ENCODE results near the gene GPS1. TPM values are rescaled to one million over a fixed set of nuclear protein-coding genes. Genes with fewer than 3 reads are reported as not detected.

GPS1 gene
- total and polyA plus RNA-seq, 2 experiments from 2014 or later = 136 to 242 TPM

- Histone ChIP-seq H3K27ac (ENCODE audit: low read depth) (peak within 1 kb of the TSS; percentile 78; the same call in 1 of the 2 replicates), H3K9me2 (ENCODE audit: insufficient read depth) (no peaks in the 10 kb centered on the region), H4K20me1 (replicated peaks; ENCODE audit: insufficient read depth) (no peaks in the 10 kb centered on the region; the same call in 1 of the 2 replicates), H3K36me3 (ENCODE audit: insufficient read depth) (no peaks in the 10 kb centered on the region), H3K4me1 (ENCODE audit: insufficient read depth) (peaks cover 9% of the 10 kb centered on the region; the same call in 1 of the 2 replicates), H3K27me3 (ENCODE audit: insufficient read depth) (no peaks in the 10 kb centered on the region), H3F3A (replicated peaks; ENCODE audit: low read depth) (peaks cover 11% of the 10 kb centered on the region), H3K79me2 (replicated peaks; ENCODE audit: insufficient read depth) (peaks cover 7% of the 10 kb centered on the region; the same call in 1 of the 2 replicates), H3K4me3 (peak within 1 kb of the TSS; percentile 81), H2AFZ (peak within 1 kb of the TSS; percentile 34; the same call in 1 of the 2 replicates), H3K4me2 (peak within 1 kb of the TSS; percentile 95)
- peaks cover 29% of the 10 kb centered on the region for H3K4me1 Mint-ChIP-seq
- no peaks in the 10 kb centered on the region; the same call in 2 of the 3 replicates for H3K9me3 Mint-ChIP-seq
- peaks cover 3% of the 10 kb centered on the region; the same call in 2 of the 3 replicates for H3K36me3 Mint-ChIP-seq (ENCODE audit: low read depth)
- peaks cover 14% of the 10 kb centered on the region for H3K27me3 Mint-ChIP-seq (ENCODE audit: insufficient read depth, low read depth, poor library complexity)
- ATAC-seq (peak; percentile 86), DNase-seq (ENCODE audit: low spot score) (peak; percentile 99)
- H3K27ac Mint-ChIP-seq = peak within 1 kb of the TSS; percentile 93
- TF ChIP-seq, protein P1, sequence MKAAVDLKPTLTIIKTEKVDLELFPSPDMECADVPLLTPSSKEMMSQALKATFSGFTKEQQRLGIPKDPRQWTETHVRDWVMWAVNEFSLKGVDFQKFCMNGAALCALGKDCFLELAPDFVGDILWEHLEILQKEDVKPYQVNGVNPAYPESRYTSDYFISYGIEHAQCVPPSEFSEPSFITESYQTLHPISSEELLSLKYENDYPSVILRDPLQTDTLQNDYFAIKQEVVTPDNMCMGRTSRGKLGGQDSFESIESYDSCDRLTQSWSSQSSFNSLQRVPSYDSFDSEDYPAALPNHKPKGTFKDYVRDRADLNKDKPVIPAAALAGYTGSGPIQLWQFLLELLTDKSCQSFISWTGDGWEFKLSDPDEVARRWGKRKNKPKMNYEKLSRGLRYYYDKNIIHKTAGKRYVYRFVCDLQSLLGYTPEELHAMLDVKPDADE (IDR thresholded peaks at IDR 0.05) = no peak
- peak; percentile 98 for TF ChIP-seq POLR2AphosphoS5 (IDR thresholded peaks at IDR 0.05; ENCODE audit: low read depth)
- TF ChIP-seq REST (IDR thresholded peaks at IDR 0.05; ENCODE audit: unreplicated experiment) = no peak
- TF ChIP-seq, protein P2, sequence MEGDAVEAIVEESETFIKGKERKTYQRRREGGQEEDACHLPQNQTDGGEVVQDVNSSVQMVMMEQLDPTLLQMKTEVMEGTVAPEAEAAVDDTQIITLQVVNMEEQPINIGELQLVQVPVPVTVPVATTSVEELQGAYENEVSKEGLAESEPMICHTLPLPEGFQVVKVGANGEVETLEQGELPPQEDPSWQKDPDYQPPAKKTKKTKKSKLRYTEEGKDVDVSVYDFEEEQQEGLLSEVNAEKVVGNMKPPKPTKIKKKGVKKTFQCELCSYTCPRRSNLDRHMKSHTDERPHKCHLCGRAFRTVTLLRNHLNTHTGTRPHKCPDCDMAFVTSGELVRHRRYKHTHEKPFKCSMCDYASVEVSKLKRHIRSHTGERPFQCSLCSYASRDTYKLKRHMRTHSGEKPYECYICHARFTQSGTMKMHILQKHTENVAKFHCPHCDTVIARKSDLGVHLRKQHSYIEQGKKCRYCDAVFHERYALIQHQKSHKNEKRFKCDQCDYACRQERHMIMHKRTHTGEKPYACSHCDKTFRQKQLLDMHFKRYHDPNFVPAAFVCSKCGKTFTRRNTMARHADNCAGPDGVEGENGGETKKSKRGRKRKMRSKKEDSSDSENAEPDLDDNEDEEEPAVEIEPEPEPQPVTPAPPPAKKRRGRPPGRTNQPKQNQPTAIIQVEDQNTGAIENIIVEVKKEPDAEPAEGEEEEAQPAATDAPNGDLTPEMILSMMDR (conservative IDR thresholded peaks at IDR 0.05; ENCODE audit: low read depth in 2 of 2) = peak; percentile 58 to 80
- H3K4me3 Mint-ChIP-seq = peak within 1 kb of the TSS; percentile 75
Observed at GRCh38 chr17:82037092-82037888, 14.4 kb upstream of the GPS1 start, which contains the start of gene DCXR. Gene DCXR, minus strand, starts transcription at chr17:82037697. Its CDS starts 15 bp downstream, at chr17:82037682.

DNA sequence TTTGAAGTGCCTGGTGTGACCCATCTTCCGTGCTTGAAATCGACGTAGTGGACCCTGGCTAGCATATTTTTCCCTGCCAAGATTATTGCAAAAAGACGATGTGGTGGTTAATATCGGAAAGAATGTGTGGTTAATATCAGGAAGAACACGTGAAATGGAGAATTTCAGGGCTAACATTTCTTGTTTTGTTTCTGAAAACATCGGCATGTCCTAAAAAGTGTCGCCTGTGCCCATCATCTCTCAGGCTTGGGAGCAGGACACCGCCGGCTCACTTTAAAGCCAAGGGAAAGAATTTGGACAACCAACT lies 13.9 kb upstream of the GPS1 start:
- Histone ChIP-seq H3K27ac (ENCODE audit: low read depth) (peak overlapping the region; percentile 78; the same call in 1 of the 2 replicates), H3K4me1 (ENCODE audit: insufficient read depth) (peaks cover 6% of the 10 kb centered on the region; the same call in 1 of the 2 replicates), H3K79me2 (replicated peaks; ENCODE audit: insufficient read depth) (peaks cover 1% of the 10 kb centered on the region; the same call in 1 of the 2 replicates), H3F3A (replicated peaks; ENCODE audit: low read depth) (peaks cover 11% of the 10 kb centered on the region), H3K36me3 (ENCODE audit: insufficient read depth) (no peaks in the 10 kb centered on the region), H4K20me1 (replicated peaks; ENCODE audit: insufficient read depth) (no peaks in the 10 kb centered on the region; the same call in 1 of the 2 replicates), H3K9me2 (ENCODE audit: insufficient read depth) (no peaks in the 10 kb centered on the region), H3K27me3 (ENCODE audit: insufficient read depth) (no peaks in the 10 kb centered on the region), H2AFZ (peak overlapping the region; percentile 34; the same call in 1 of the 2 replicates), H3K4me3 (peak overlapping the region; percentile 81), H3K4me2 (peak overlapping the region; percentile 95)
- Mint-ChIP-seq H3K36me3 (ENCODE audit: low read depth) (peaks cover 3% of the 10 kb centered on the region; the same call in 2 of the 3 replicates), H3K27ac (peak overlapping the region; percentile 93), H3K27me3 (ENCODE audit: insufficient read depth, low read depth, poor library complexity) (peaks cover 16% of the 10 kb centered on the region), H3K4me1 (peaks cover 32% of the 10 kb centered on the region), H3K4me3 (peak overlapping the region; percentile 75), H3K9me3 (no peaks in the 10 kb centered on the region; the same call in 2 of the 3 replicates)
- ATAC-seq = no peak
- DNase-seq (ENCODE audit: low spot score) = no peak
- TF ChIP-seq, protein P1 (IDR thresholded peaks at IDR 0.05) = no peak
- no peak for TF ChIP-seq JUNB (IDR thresholded peaks at IDR 0.05; ENCODE audit: unreplicated experiment)
